Mesendoderm (in vitro differentiated cells): ENCODE data around the gene TANGO6.

Source experiments
- DNase-seq: peaks from one replicate; pipeline ENCODE4 v3.0.0; 2013
- H2AK5ac ChIP-seq: 2 replicates; pipeline ENCODE4 v1.6.1; 2013; ENCODE audit warnings: low read length, inconsistent platforms
- H2BK120ac ChIP-seq: 2 replicates; pipeline ENCODE4 v1.6.1; 2013; ENCODE audit warnings: low read depth, mild to moderate bottlenecking, low read length, moderate library complexity, mixed read lengths
- H2BK15ac ChIP-seq: replicated peaks from 2 replicates; pipeline ENCODE4 v1.6.1; 2013; ENCODE audit warnings: low read depth, mild to moderate bottlenecking, moderate library complexity
- H2BK5ac ChIP-seq: 2 replicates; pipeline ENCODE4 v1.6.1; 2013; ENCODE audit warnings: low read length, inconsistent platforms
- H3K18ac ChIP-seq: 2 replicates; pipeline ENCODE4 v1.6.1; 2013; ENCODE audit warnings: mild to moderate bottlenecking, low read length, mixed read lengths
- H3K23ac ChIP-seq: one replicate; pipeline ENCODE4 v1.6.1; 2013; ENCODE audit warnings: low read length
- H3K27ac ChIP-seq: 2 replicates; pipeline ENCODE4 v1.5.1; 2013; ENCODE audit warnings: low read depth, mild to moderate bottlenecking, inconsistent platforms, low read length, moderate library complexity
- H3K27me3 ChIP-seq: 2 replicates; pipeline ENCODE4 v1.6.1; 2013; ENCODE audit warnings: low read length, control low read depth, mild to moderate bottlenecking, inconsistent platforms; ENCODE audit not compliant: insufficient read depth, poor library complexity
- H3K36me3 ChIP-seq: 2 replicates; pipeline ENCODE4 v1.6.1; 2013; ENCODE audit warnings: low read length, inconsistent platforms; ENCODE audit not compliant: control insufficient read depth, insufficient read depth
- H3K4ac ChIP-seq: one replicate; pipeline ENCODE4 v1.6.1; 2013; ENCODE audit warnings: low read depth, mild to moderate bottlenecking, low read length, moderate library complexity
- H3K4me1 ChIP-seq: 2 replicates; pipeline ENCODE4 v1.6.1; 2013; ENCODE audit warnings: low read depth, low read length, inconsistent platforms; ENCODE audit not compliant: control insufficient read depth
- H3K4me2 ChIP-seq: 2 replicates; pipeline ENCODE4 v1.6.1; 2013; ENCODE audit warnings: low read length
- H3K4me3 ChIP-seq: 2 replicates; pipeline ENCODE4 v1.5.1; 2013; ENCODE audit warnings: mild to moderate bottlenecking, low read length
- H3K56ac ChIP-seq: one replicate; pipeline ENCODE4 v1.6.1; 2013; ENCODE audit warnings: low read length
- H3K79me1 ChIP-seq: 2 replicates; pipeline ENCODE4 v1.6.1; 2013; ENCODE audit warnings: low read length, inconsistent platforms
- H3K79me2 ChIP-seq: 2 replicates; pipeline ENCODE4 v1.6.1; 2013; ENCODE audit warnings: mild to moderate bottlenecking, low read length; ENCODE audit not compliant: control insufficient read depth, insufficient read depth
- H3K9ac ChIP-seq: 2 replicates; pipeline ENCODE4 v1.6.1; 2013; ENCODE audit warnings: low read length, inconsistent platforms
- H4K5ac ChIP-seq: one replicate; pipeline ENCODE4 v1.6.1; 2013; ENCODE audit warnings: low read length
- H4K8ac ChIP-seq: one replicate; pipeline ENCODE4 v1.6.1; 2013; ENCODE audit warnings: low read depth, mild to moderate bottlenecking, control low read depth, low read length, moderate library complexity
- WGBS: extraction: QIAGEN DNeasy Blood & Tissue Kit; methylation state at CpG from one replicate; pipeline ENCODE4 v1.1.7; 2013; ENCODE audit warnings: low lambda C conversion rate, missing lambda C conversion rate; ENCODE audit not compliant: insufficient coverage; ENCODE audit errors: extremely low coverage; 5-methylcytosine and 5-hydroxymethylcytosine counted together

The TANGO6 gene

DNA sequence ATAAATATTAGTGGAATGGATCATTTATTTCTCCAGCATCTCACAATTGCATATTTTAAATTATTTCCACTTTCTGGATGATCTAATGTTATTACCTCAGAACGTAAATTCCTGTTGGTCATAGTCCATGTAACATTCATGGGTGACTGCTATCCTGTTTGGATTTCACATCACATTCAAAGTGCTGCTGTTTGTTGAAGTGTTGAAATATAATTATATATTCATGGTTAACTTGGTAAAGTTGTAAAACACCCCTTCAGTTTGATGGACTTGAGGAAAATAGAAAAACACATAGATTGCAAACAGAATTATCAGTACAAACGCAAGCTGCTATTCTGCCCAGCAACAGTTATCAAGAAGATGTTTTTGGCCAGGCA, 59.6 kb downstream of the TANGO6 start:
- no peak overlapping the region for H3K23ac ChIP-seq
- no peak overlapping the region for H4K5ac ChIP-seq
- no peaks in the 10 kb centered on the region for H3K27me3 ChIP-seq
- no peak overlapping the region for H2BK15ac ChIP-seq
- H3K56ac ChIP-seq = no peak overlapping the region
- H3K18ac ChIP-seq = no peak overlapping the region
- no peak overlapping the region for H3K4me2 ChIP-seq
- peaks cover 3% of the 10 kb centered on the region for H3K4me1 ChIP-seq
- H3K4me3 ChIP-seq = no peak overlapping the region
- DNase-seq = no peak
- H3K4ac ChIP-seq = no peak overlapping the region
- H3K36me3 ChIP-seq = no peaks in the 10 kb centered on the region
- no CpG with 5 or more reads among the region's 2 CpGs for WGBS
- H2BK120ac ChIP-seq = no peak overlapping the region
- H2AK5ac ChIP-seq = no peak overlapping the region
- no peak overlapping the region for H2BK5ac ChIP-seq
- no peak overlapping the region for H3K27ac ChIP-seq
- H3K9ac ChIP-seq = no peak overlapping the region
- no peaks in the 10 kb centered on the region for H3K79me1 ChIP-seq
- H4K8ac ChIP-seq = no peak overlapping the region
- H3K79me2 ChIP-seq = no peaks in the 10 kb centered on the region

DNA sequence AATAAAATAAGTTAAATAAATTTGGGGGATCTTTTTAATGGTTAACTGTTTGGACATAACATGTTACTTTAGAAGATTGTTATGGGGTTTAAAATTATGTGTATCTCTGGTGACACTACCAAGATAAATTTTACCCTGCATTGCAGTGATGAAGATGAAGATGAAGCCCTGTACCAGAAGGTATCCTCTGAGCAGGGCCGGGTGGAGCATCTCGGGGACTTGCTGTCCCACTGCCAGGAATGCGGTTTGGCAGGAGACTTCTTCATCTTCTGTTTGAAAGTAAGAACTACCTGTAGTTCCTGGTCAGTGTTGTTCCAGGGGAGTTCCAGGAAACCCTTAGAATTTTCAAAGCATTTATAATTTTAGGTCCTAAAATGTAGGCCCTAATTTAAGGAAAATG, 64.0 kb downstream of the TANGO6 start:
- DNase-seq = no peak
- no peaks in the 10 kb centered on the region for H3K36me3 ChIP-seq
- WGBS = no CpG with 5 or more reads among the region's 3 CpGs
- no peak overlapping the region for H3K4ac ChIP-seq
- no peak overlapping the region for H2BK15ac ChIP-seq
- H4K5ac ChIP-seq = no peak overlapping the region
- no peaks in the 10 kb centered on the region for H3K27me3 ChIP-seq
- H4K8ac ChIP-seq = no peak overlapping the region
- H3K4me2 ChIP-seq = no peak overlapping the region
- no peak overlapping the region for H3K4me3 ChIP-seq
- no peak overlapping the region for H3K23ac ChIP-seq
- H3K56ac ChIP-seq = no peak overlapping the region
- H2BK5ac ChIP-seq = no peak overlapping the region
- no peak overlapping the region for H3K18ac ChIP-seq
- no peaks in the 10 kb centered on the region for H3K79me1 ChIP-seq
- H3K79me2 ChIP-seq = no peaks in the 10 kb centered on the region
- no peaks in the 10 kb centered on the region for H3K4me1 ChIP-seq
- H3K9ac ChIP-seq = no peak overlapping the region
- no peak overlapping the region for H2BK120ac ChIP-seq
- no peak overlapping the region for H3K27ac ChIP-seq
- H2AK5ac ChIP-seq = no peak overlapping the region

DNA sequence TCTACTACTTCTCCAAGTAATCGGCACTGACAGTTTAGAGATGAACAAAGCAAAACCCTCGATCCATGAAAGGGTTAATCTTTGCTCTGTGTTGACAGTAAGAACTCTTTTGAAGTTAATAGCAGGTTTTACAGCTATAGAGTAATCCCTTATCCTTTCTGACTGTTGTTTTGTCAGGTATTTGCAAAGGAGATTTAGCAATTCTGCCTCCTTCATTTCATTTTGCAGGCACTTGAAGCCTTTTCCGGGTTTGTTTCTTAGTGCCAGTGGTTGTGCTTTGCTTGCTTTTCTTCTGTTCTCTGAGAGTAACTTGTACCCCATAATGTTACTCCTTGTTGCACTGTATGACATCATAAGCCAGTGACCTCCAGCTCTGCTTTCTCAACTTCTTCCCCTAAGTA, 64.5 kb downstream of the TANGO6 start:
- no peak overlapping the region for H2BK5ac ChIP-seq
- H3K4ac ChIP-seq = no peak overlapping the region
- H3K36me3 ChIP-seq = no peaks in the 10 kb centered on the region
- no peak overlapping the region for H3K56ac ChIP-seq
- no peak overlapping the region for H3K4me3 ChIP-seq
- H3K79me2 ChIP-seq = no peaks in the 10 kb centered on the region
- H3K27ac ChIP-seq = no peak overlapping the region
- no peak overlapping the region for H2AK5ac ChIP-seq
- H4K8ac ChIP-seq = no peak overlapping the region
- H3K23ac ChIP-seq = no peak overlapping the region
- no peak for DNase-seq
- WGBS = no CpG with 5 or more reads among the region's 3 CpGs
- no peak overlapping the region for H3K4me2 ChIP-seq
- no peak overlapping the region for H3K18ac ChIP-seq
- no peaks in the 10 kb centered on the region for H3K27me3 ChIP-seq
- H2BK120ac ChIP-seq = no peak overlapping the region
- no peak overlapping the region for H3K9ac ChIP-seq
- H2BK15ac ChIP-seq = no peak overlapping the region
- no peaks in the 10 kb centered on the region for H3K79me1 ChIP-seq
- H3K4me1 ChIP-seq = no peaks in the 10 kb centered on the region
- H4K5ac ChIP-seq = no peak overlapping the region

DNA sequence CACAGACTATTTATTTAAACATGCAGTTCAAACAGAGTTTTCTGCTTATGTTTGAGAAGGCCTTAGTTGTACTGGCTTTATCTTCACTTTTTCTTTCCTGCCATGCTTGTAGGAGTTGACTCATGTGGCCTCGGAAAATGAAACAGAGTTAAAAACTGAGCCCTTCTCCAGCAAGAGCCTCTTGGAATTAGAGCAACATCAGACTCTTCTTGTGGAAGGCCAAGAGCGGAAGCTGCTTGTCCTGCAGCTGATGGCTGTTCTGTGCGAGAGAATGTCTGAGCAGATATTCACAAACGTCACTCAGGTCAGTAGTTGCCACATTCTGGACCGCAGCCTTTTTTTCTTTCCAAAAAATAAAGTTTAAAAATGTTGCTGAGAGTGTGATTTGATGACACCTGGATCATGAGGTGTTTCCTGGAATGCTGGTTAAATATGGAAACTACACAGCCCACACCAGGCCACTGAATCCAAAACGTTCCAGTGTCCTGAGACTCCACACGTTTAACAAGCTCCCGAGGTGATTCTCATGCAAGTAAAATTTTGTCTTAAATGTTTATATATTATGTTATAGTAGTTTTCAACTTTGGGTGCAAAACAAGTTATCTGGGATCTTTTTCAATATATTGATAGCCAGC, 65.9 kb downstream of the TANGO6 start:
- no peak overlapping the region for H2AK5ac ChIP-seq
- no peak overlapping the region for H3K4me2 ChIP-seq
- H3K4me1 ChIP-seq = no peaks in the 10 kb centered on the region
- no peak overlapping the region for H2BK5ac ChIP-seq
- DNase-seq = no peak
- no peak overlapping the region for H4K8ac ChIP-seq
- no peak overlapping the region for H3K27ac ChIP-seq
- no peak overlapping the region for H3K9ac ChIP-seq
- H3K23ac ChIP-seq = no peak overlapping the region
- H3K4me3 ChIP-seq = no peak overlapping the region
- H4K5ac ChIP-seq = no peak overlapping the region
- H3K18ac ChIP-seq = no peak overlapping the region
- H3K27me3 ChIP-seq = no peaks in the 10 kb centered on the region
- H3K79me2 ChIP-seq = no peaks in the 10 kb centered on the region
- H2BK120ac ChIP-seq = no peak overlapping the region
- H3K56ac ChIP-seq = no peak overlapping the region
- no CpG with 5 or more reads among the region's 8 CpGs for WGBS
- no peak overlapping the region for H2BK15ac ChIP-seq
- no peaks in the 10 kb centered on the region for H3K79me1 ChIP-seq
- no peaks in the 10 kb centered on the region for H3K36me3 ChIP-seq
- H3K4ac ChIP-seq = no peak overlapping the region

DNA sequence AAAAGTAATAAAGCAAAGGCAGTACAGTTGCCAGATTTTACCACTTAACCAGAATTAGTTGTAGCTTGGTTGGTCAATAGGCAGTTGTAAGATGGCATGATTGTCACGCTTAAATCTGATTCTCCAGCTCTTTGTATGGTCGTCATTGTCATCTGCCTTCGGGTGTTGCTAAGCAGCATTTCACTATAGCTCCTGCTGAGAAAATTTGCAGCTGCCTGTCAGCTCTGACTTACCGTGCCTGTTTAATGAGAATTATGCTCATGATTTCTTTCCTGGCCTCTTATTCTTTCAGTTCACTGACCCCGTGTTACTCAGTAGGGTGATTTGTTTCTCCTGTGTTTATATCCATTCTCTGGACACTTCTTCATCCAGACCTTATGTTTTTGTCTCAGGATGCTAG, 66.7 kb downstream of the TANGO6 start:
- no CpG with 5 or more reads among the region's 5 CpGs for whole genome bisulfite sequencing
- Histone ChIP-seq H3K79me1 (no peaks in the 10 kb centered on the region), H2BK5ac (no peak overlapping the region), H3K18ac (no peak overlapping the region), H4K5ac (no peak overlapping the region), H3K36me3 (no peaks in the 10 kb centered on the region), H3K4me3 (no peak overlapping the region), H4K8ac (no peak overlapping the region), H3K4ac (no peak overlapping the region), H3K4me1 (no peaks in the 10 kb centered on the region), H3K56ac (no peak overlapping the region), H2BK120ac (no peak overlapping the region), H3K79me2 (no peaks in the 10 kb centered on the region), H2AK5ac (no peak overlapping the region), H3K27me3 (no peaks in the 10 kb centered on the region), H3K27ac (no peak overlapping the region), H3K4me2 (no peak overlapping the region), H2BK15ac (no peak overlapping the region), H3K9ac (no peak overlapping the region), H3K23ac (no peak overlapping the region)
- no peak for DNase-seq

DNA sequence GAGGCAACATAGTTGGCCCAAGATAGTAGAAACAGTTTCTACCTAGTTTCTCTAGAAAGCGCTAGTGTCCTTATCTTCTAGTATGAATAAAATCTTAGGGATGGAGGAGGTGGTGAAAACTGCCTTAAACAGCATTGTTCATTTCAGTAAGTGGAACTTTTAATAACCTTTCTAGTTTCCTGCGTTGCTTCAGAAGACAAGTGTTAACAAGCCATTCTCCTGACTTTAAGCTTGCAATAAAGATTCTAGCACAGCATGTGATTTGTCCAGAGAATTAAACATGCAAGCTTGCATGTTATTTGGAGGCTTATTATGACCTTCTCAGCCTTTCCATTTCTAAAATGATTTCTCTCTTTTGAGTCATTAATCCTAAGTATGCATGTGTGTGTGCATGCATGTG, 72.3 kb downstream of the TANGO6 start:
- Histone ChIP-seq H3K4me3 (no peak overlapping the region), H3K27me3 (no peaks in the 10 kb centered on the region), H2BK15ac (no peak overlapping the region), H3K18ac (no peak overlapping the region), H3K23ac (no peak overlapping the region), H2BK120ac (no peak overlapping the region), H2AK5ac (no peak overlapping the region), H3K79me1 (no peaks in the 10 kb centered on the region), H3K4me1 (no peaks in the 10 kb centered on the region), H3K36me3 (no peaks in the 10 kb centered on the region), H3K9ac (no peak overlapping the region), H3K27ac (no peak overlapping the region), H4K5ac (no peak overlapping the region), H3K4ac (no peak overlapping the region), H3K4me2 (no peak overlapping the region), H3K79me2 (no peaks in the 10 kb centered on the region), H3K56ac (no peak overlapping the region), H4K8ac (no peak overlapping the region), H2BK5ac (no peak overlapping the region)
- no peak for DNase-seq
- no CpG with 5 or more reads among the region's 2 CpGs for WGBS
